ENCODE results near the gene ECI1. TPM values are rescaled to one million over a fixed set of nuclear protein-coding genes. Genes with fewer than 3 reads are reported as not detected.

The ECI1 gene
- total RNA-seq, 1 donor from 2014 or later: 36.0 TPM

DNA sequence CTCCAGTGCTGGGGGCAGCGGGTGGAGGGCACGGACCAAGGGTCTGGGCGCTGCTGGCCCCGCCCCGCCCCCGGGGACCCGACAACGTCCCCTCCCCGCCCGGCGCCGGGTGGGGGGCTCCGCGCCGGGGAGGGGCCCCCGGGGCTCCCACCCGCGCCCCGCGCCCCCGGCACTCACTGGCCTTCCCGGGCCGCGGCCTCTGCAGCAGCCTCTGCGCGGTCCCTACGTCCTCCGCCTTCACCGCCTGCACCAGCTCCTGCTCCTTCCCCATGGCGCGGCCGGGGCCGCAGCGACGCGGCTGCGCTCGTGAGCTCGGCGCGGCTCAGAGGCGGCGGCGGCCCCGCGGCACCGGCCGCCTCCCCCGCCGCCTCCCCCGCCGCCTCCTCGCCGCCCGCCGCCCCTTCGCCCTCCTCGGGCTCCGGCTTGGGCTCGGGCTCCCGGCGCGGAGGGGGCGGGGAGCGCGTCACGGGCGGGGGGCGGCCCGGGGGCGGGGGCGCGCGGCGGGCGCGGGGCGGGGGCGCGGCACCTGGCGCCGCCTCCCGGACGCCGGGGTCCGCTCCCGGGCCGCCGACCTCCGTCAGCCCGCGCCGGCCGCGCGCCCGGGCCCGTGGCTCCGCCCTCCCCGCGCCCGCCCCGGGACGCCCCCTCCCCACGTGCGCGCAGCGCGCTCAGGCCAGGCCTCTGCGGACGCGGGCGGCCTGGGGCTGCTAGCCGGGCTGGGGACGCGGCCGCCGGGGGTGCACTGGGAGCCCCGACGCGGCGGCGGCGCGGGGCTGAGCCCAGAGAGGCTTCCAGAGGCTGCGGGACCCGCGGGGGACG, 55.0 kb downstream of the ECI1 start, which contains the start of gene CASKIN1:
CASKIN1 (minus strand) TSS at position 444 of the 819 bp plus-strand sequence; CDS start at position 271, 173 bp downstream.
- DNase-seq (ENCODE audit: low read depth): no peak

DNA sequence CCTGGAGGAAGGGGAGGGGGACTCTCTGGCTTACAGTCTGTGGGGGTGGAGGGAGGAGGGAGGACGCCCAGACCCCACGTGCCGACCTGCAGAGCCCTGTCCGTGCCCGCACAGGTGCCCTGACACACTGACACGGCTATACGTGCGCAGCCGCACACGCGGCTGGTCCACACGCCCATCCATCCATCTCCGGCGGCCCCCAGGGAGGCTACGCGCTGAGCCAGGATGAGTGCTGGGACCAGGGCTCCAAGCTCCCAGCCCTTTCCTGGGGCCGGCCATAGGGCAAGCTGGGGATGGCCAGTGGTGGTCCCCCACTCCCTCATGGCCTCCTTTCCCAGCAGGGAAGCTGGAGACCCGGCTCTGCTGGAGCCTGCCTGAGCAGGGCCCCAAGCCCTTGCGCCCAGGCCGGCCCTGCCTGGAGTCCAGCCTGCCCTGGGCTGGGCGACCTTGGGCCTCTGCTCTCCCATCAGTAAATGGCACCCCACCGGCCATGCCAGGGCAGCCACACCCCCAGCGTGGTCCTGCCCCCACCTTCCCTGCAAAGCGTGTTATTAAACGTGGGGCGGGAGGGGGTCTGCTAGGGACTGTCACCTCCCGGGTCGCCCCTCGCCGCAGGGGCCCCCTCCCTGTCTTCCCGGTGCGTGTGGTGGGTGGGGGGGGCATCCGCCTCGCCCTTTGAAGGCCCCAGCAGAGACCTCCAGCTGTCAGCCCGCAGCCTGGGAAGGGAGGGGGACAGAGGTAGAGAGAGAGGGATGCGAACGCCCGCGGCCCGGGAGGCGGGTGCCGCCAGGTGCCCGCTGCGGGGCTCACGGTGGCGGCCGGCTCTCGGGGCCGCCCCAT, 55.8 kb downstream of the ECI1 start:
- no peak for DNase-seq (ENCODE audit: low read depth)

DNA sequence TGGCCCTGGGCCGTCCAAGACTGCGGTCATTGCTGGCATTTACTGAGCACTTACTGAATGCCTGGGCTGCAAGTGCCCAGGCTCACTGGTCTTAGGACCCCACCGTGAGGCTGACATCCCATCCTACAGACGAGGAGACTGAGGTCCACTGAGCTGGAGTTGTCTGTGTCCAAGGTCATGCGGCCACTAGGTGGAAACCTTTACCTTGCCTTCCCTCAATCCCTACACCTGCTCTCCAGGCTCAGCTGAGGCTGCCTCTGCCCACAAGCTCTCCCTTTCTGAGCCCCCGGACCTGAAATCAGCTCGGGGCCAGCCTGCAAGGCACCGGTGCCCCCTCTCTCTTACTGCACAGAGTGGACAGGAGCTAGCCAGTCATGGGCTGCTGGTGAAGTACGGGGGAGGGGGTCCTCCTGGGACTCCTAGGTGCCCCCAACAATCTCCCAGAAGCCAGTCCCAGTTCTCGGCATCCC, 56.5 kb downstream of the ECI1 start:
- peak; percentile 62 for DNase-seq (ENCODE audit: low read depth)

DNA sequence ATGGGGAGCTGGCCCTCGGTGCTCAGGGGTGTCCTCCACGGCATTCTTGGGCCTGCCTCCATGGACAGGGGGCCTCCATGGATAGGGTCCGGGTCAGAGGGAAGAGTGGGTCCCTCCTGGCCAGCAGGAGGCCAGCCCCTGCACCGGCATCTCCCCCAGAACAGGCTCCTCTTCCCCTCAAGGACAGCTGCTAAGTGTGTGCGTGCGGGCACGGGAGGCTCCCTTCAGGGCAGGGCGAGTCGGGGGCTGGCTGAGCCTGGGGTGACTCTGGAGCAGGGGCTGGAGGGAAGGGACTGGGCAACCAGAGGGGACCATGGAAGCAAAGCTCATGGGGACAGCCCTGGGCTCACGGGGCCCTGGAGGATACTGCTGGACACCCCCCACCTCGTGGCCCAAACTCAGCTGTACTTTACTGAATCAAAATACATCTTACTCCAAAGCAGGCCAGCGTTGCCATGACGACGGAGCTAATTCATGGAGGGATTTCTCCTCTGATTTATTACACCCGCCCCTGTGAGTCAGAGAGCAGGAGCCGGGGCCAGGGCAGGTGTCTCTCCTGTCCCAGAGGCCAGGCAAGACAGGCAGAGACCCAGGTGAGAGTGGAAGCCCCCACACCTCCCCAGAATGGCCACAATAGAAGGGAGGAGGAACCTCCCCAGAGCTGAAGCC, 57.1 kb downstream of the ECI1 start:
- no peak for DNase-seq (ENCODE audit: low read depth)

DNA sequence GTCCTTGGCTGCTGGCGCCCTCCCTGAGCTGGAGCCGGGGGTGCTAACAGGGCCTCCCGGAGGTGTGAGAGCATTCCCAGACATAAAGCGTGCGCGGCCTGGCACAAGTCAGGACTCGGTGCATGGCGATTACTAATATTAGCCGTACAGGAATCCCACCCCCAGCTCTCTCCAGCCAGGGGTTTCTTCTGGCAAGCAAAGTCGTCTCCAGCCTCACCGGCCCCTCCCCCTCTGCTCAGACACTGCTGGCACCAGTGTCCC, 60.0 kb downstream of the ECI1 start:
- DNase-seq (ENCODE audit: low read depth): no peak

DNA sequence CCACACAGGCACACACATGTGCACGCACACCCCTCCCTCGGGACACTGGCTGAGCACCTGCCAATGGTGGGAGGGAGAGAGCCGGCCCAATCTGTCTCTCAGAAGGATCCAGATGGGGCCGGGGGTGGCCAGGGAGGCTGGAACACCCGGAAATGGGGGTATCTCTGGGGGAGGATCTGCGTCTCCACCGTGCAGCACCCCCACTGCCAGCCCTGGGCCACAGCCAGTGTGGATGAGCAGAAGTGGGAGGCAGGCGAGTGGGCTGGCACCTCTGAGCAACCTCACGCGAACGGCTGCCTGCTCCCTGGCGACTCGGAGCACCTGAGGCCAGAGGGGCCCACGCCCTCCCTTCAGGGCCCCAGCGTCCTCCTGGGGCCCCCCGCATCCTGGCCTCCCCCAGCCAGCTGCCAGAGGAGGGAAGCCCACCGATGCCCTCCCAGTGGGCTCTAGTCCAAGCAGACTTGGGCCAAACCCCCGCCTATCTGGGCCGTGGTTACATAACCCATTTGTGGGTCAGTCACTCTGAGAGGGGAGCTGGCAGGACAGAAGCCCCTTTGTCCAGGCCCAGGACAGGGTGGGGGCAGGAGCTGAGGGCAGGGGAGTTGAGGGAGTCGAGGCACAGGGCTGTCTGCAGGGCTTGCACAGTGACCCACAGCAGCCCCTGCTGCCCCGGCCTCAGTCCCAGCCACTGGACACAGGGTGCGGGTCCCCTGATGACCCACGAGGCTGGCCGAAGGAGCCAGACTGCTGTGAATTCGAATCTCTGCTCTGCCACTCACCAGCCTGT, 60.5 kb downstream of the ECI1 start:
- no peak for DNase-seq (ENCODE audit: low read depth)

DNA sequence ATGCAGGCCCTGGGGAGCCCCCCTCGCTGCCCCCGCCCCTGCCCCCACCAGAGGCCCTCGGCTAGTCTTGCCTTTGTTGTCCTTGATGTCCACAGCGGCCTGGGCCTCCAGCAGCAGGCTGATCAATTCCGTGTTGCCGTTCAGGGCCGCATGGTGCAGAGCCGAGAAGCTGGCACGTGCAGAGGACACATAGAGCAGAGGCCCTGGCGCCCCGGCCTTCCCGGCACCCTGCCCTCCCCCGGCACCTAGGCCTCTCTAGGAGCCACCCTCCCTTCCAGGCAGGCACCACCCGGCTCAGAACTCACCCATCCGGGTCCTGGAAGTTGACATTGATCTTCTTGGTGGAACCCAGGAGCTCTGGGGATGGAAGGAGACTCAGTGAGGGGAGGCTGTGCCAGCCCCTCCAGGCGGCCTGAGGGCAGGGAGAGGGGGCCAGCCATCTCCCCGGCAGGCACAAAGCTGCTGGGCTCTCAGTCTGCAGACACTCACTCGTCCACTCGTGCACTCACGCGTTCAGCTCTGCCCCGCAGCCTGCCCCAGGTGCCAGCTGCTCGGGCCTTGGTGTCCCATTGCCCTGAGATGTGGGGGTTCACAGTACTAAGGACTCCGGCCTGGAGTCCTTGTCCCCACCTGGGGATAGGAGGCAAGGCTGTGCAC, 61.3 kb downstream of the ECI1 start:
- DNase-seq (ENCODE audit: low read depth): no peak

Other genes with a start within 250 kb of the ECI1 start
- 10.1 and 22.4 TPM in 2 replicates for gene ZNF598, start 241.8 kb downstream of the ECI1 start, total RNA-seq
- 0.10 TPM in 1 of 2 replicates, not detected in the other for gene NPW, start 231.8 kb downstream of the ECI1 start, total RNA-seq
- 3.5 and 6.3 TPM in 2 replicates for gene NHERF2, start 224.7 kb downstream of the ECI1 start, total RNA-seq
- 11.4 and 24.5 TPM in 2 replicates for gene NTHL1, start 203.8 kb downstream of the ECI1 start, total RNA-seq
- gene TSC2, start 203.6 kb downstream of the ECI1 start, total RNA-seq: 24.5 and 63.6 TPM in 2 replicates
- gene PKD1, start 115.7 kb downstream of the ECI1 start, total RNA-seq: 17.4 and 98.0 TPM in 2 replicates
- 0.69 and 0.70 TPM in 2 replicates for gene RAB26, start 103.0 kb downstream of the ECI1 start, total RNA-seq
- 41.8 and 66.1 TPM in 2 replicates for gene TRAF7, start 95.8 kb downstream of the ECI1 start, total RNA-seq
- gene CASKIN1, start 55.0 kb downstream of the ECI1 start, total RNA-seq: under 0.01 and 0.15 TPM in 2 replicates
- 16.7 and 22.2 TPM in 2 replicates for gene MLST8, start 46.1 kb downstream of the ECI1 start, total RNA-seq
- 0.17 and 1.7 TPM in 2 replicates for gene BRICD5, start 40.7 kb downstream of the ECI1 start, total RNA-seq
- gene PGP, start 36.7 kb downstream of the ECI1 start, total RNA-seq: 9.7 and 29.9 TPM in 2 replicates
- gene E4F1, start 28.0 kb downstream of the ECI1 start, total RNA-seq: 29.7 and 32.7 TPM in 2 replicates
- 0.17 and 1.1 TPM in 2 replicates for gene DNASE1L2, start 15.1 kb downstream of the ECI1 start, total RNA-seq
- 76.4 and 94.4 TPM in 2 replicates for gene RNPS1, start 16.5 kb upstream of the ECI1 start, total RNA-seq
- 13.2 and 16.5 TPM in 2 replicates for gene ABCA3, start 89.1 kb upstream of the ECI1 start, total RNA-seq
- gene CCNF, start 177.9 kb upstream of the ECI1 start, total RNA-seq: 3.7 and 14.9 TPM in 2 replicates
- gene TEDC2, start 208.5 kb upstream of the ECI1 start, total RNA-seq: 2.3 and 6.3 TPM in 2 replicates
- gene NTN3, start 219.7 kb upstream of the ECI1 start, total RNA-seq: 1.2 TPM in 1 of 2 replicates, not detected in the other
- gene TBC1D24, start 223.5 kb upstream of the ECI1 start, total RNA-seq: 6.3 and 18.3 TPM in 2 replicates